Endothelial cell (in vitro differentiated cells): ENCODE measurements around the gene DCT. TPM values are rescaled to one million over a fixed set of nuclear protein-coding genes. Genes with fewer than 3 reads are reported as not detected.
"Not testable (repeated sequence)": the region's sequence is repeated elsewhere in the genome, so short reads cannot be mapped to it uniquely, and the experiment has no call there.

Experiments used
- DNase-seq: peaks from one replicate; pipeline ENCODE4 v3.0.0; 2021; ENCODE audit warnings: low spot score
- H3K27ac Mint-ChIP-seq: one replicate; pipeline ENCODE4 v1.8.0; 2021; ENCODE audit warnings: mixed read lengths, inconsistent platforms; ENCODE audit not compliant: unreplicated experiment
- H3K27me3 Mint-ChIP-seq: one replicate; pipeline ENCODE4 v1.8.0; 2021; ENCODE audit warnings: mild to moderate bottlenecking, moderate library complexity, mixed read lengths, inconsistent platforms; ENCODE audit not compliant: unreplicated experiment
- H3K36me3 Mint-ChIP-seq: one replicate; pipeline ENCODE4 v1.8.0; 2021; ENCODE audit warnings: mild to moderate bottlenecking, low read depth, mixed read lengths, inconsistent platforms; ENCODE audit not compliant: unreplicated experiment
- H3K4me1 Mint-ChIP-seq: one replicate; pipeline ENCODE4 v1.8.0; 2021; ENCODE audit warnings: mild to moderate bottlenecking, mixed read lengths, inconsistent platforms; ENCODE audit not compliant: unreplicated experiment
- H3K4me3 Mint-ChIP-seq: one replicate; pipeline ENCODE4 v1.8.0; 2021; ENCODE audit warnings: mild to moderate bottlenecking, mixed read lengths, inconsistent platforms; ENCODE audit not compliant: unreplicated experiment
- H3K9me3 Mint-ChIP-seq: one replicate; pipeline ENCODE4 v1.8.0; 2021; ENCODE audit warnings: mixed read lengths, inconsistent platforms; ENCODE audit not compliant: unreplicated experiment
- CTCF ChIP-seq: fragments of 200-600 bp; sonication (generic); IDR thresholded peaks from one replicate; pipeline ENCODE4 v1.5.0; 2021; ENCODE audit warnings: antibody characterized with exemption; ENCODE audit not compliant: unreplicated experiment
- long read RNA-seq: library from polyadenylated mRNA; unstranded; transcript quantifications from one replicate; pipeline ENCODE4 v2.0.0, GENCODE V29; 2020; ENCODE audit not compliant: unreplicated experiment
- total RNA-seq: library from RNA; stranded (reverse); fragmentation: NEBNext Ultra II Directional; extraction: Animal tissue kit (Norgen Biotek cat#: 25700); gene quantifications from one replicate; pipeline ENCODE4 v1.2.1, GENCODE V29; 2021; ENCODE audit not compliant: unreplicated experiment

Gene DCT
- not detected for total RNA-seq
- long read RNA-seq, result 0 reads

DNA sequence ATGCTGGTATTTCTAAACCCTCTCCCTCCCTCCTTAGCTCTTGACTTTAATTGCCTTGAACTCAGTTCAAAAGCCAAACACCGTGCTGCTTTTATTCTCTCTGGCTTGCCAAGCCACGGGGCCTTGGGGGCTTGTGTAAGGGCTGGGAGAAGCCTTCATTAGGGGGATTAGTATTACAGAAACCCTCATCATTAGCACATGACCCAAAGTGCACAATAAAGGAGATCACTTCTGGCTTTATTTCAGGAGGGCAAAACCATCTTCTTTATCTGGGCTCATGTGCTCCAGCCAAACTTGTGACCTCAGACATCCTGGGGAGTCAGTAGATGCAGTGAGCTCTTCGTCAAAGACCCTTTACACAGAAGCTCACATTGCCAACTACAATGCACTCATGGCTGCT, at the start of gene DCT:
DCT (minus strand) TSS at position 67 of the 400 bp plus-strand sequence. CDS start 427 bp downstream, outside the sequence.
- Mint-ChIP-seq H3K27me3 (no peaks in the 10 kb centered on the region), H3K4me3 (no peak within 1 kb of the TSS), H3K4me1 (no peaks in the 10 kb centered on the region), H3K27ac (no peak within 1 kb of the TSS), H3K36me3 (no peaks in the 10 kb centered on the region), H3K9me3 (no peaks in the 10 kb centered on the region)
- no peak for DNase-seq
- TF ChIP-seq CTCF, result no peak

DNA sequence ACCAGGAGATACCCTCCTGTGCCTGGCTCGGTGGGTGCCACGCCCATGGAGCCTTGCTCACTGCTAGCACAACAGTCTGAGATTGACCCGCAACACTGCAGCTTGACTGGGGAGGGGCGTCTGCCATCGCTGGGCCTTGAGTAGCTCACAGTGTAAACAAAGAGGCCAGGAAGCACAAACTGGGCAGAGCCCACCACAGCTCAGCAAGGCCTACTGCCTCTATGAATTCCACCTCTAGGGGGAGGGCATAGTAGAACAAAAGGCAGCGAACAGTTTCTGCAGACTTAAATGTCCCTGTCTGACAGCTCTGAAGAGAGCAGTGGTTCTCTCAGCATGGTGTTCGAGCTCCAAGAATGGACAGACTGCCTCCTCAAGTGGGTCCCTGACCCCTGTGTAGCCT, 47.5 kb upstream of the DCT start:
- DNase-seq, H3K4me3 Mint-ChIP-seq, H3K36me3 Mint-ChIP-seq, H3K9me3 Mint-ChIP-seq, H3K27me3 Mint-ChIP-seq, H3K27ac Mint-ChIP-seq, H3K4me1 Mint-ChIP-seq: not testable (repeated sequence)

DNA sequence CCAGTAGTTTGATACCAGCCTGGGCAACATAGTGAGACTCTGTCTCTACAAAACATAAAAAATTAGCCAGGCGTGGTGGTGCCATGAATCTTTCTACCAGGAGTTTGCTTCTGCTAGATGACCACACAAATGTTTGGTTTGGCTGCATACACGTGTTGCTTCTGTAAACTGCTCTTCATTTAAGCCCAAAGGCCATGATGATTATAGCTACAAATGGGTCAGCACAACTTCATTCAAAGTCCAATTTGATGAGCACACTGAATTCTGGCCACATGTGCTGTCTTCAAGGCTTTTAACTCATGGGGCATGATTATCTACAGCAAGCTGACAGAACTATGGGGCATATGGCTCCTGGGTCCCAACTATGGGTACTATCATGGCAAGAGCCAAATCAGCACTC, 46.3 kb upstream of the DCT start:
- H3K9me3 Mint-ChIP-seq, result no peaks in the 10 kb centered on the region
- TF ChIP-seq CTCF, result no peak
- H3K4me3 Mint-ChIP-seq, result no peak overlapping the region
- no peaks in the 10 kb centered on the region for H3K27me3 Mint-ChIP-seq
- no peak for DNase-seq
- H3K27ac Mint-ChIP-seq, result no peak overlapping the region
- H3K36me3 Mint-ChIP-seq, result no peaks in the 10 kb centered on the region
- H3K4me1 Mint-ChIP-seq, result no peaks in the 10 kb centered on the region

GRCh38 chr13:94524407-94524806, 44.9 kb upstream of the DCT start:
- no peak for DNase-seq
- H3K27me3 Mint-ChIP-seq, result no peaks in the 10 kb centered on the region
- H3K4me3 Mint-ChIP-seq, result no peak overlapping the region
- no peak for TF ChIP-seq CTCF
- no peaks in the 10 kb centered on the region for H3K4me1 Mint-ChIP-seq
- H3K36me3 Mint-ChIP-seq, result no peaks in the 10 kb centered on the region
- H3K9me3 Mint-ChIP-seq, result no peaks in the 10 kb centered on the region
- no peak overlapping the region for H3K27ac Mint-ChIP-seq

DNA sequence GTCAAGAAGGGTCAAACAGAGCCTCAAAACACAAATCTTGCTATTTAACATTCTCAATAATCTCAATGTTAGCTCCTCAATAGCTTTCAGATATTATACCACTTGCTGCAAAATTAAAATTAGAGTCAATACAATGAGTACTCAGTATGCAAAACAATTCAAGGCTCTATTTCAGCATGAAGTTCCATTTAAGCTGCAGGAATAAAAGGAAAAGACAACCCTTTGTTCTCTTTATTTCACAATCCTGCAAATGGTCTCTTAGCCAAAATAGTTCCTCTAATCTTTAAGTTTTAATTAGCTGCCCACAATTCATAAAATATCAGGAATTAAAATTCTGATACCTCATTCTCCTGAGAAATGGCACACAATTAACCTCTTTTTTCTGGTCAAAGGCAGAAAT, 40.5 kb upstream of the DCT start:
- no peaks in the 10 kb centered on the region for H3K36me3 Mint-ChIP-seq
- H3K9me3 Mint-ChIP-seq, result no peaks in the 10 kb centered on the region
- no peak overlapping the region for H3K4me3 Mint-ChIP-seq
- H3K27me3 Mint-ChIP-seq, result no peaks in the 10 kb centered on the region
- H3K27ac Mint-ChIP-seq, result no peak overlapping the region
- no peaks in the 10 kb centered on the region for H3K4me1 Mint-ChIP-seq
- DNase-seq, result no peak
- TF ChIP-seq CTCF, result no peak

DNA sequence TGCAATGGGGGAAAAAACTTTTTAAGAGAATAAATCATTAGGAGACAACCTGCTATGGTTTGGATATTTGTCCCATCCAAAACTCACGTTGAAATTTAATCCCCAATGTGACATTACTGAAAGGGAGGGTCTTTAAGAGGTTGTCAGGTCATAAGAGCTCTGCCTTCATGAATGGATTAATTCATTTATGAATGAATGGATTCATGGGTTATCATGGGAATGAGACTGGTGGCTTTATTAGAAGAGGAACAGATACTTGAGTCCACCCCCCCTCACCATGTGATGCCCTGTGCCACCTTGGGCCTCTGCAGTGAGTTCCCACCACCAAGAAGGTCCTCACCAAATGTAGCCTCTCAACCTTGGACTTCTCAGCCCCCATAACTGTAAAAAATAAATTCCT, 37.0 kb upstream of the DCT start:
- Mint-ChIP-seq H3K4me3 (no peak overlapping the region), H3K36me3 (no peaks in the 10 kb centered on the region), H3K27me3 (no peaks in the 10 kb centered on the region), H3K4me1 (no peaks in the 10 kb centered on the region), H3K9me3 (no peaks in the 10 kb centered on the region), H3K27ac (no peak overlapping the region)
- TF ChIP-seq CTCF, result no peak
- no peak for DNase-seq
